Measurements from ENCODE around the gene MSI1.
"Not testable (repeated sequence)": the region's sequence is repeated elsewhere in the genome, so short reads cannot be mapped to it uniquely, and the experiment has no call there.

MSI1 gene

DNA sequence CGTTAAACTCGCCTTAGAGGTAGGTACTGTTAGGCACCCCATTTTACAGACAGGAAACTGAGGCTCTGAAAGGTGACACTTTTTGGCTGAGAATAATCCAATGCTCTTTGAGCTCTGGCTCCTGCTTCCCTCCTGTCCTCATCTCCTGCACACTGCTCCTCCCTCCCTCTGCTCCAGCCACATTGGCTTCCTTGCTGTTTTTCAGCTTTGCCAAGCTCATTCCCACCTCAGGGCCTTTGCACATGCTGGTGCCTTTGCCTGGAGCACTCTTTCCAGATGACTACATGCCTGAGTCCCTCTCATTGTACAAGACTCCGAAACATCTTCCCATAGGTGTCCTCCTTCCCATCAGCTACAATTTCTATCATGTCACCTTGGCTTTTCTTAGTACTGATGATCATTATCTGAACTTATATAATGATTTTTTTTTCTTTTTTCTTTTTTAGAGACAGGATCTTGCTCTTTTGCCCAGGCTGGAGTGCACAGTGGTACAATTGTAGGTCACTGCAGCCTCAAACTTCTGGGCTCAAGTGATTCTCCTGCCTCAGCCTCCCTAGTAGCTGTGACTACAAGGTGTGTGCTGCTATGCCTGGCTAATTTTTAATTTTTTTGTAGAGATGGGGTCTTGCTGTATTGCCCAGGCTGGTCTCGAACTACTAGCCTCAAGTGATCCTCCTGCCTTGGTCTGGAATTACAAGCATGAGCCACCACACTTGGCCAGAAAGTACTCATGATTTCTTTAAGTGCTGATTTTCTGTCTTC is 15.2 kb downstream of the MSI1 start:
- DNase-seq (ENCODE audit: low spot score): no peak

DNA sequence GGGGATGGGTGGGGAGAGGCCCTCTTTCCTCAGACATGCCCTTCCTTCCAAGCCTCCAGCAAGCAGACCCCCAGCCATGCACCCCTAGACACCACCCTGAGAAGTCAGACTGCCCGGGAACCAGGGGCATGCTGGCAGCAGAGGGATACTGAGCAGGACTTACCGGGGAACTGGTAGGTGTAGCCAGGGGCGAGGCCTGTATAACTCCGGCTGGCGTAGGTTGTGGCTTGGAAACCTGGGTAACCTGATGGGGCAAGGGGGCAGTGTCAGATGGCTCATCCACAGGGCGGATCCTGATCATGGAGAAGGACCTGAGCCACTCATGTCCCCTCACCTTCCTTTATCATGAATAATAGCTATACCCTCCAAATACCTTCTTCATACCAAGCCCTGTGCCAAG is 15.8 kb downstream of the MSI1 start:
- no peak for DNase-seq (ENCODE audit: low spot score)

DNA sequence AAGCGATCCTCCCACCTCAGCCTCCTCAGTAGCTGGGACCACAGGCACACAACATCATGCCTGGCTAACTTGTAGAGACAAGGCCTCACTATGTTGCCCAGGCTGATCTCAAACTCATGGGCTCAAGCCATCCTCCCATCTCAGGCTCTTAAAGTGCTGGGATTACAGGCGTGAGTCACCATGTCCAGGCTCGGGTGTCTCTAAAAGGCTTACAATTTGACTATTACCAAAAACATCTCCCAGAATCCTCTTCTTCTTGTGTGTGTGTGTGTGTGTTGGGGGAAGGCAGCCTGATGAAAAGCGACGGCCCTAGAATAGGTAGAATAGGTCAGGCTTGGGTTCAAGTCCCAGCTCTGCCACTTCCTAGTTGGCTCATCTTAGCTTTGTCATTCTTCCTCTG is 16.8 kb downstream of the MSI1 start:
- DNase-seq (ENCODE audit: low spot score): no peak

DNA sequence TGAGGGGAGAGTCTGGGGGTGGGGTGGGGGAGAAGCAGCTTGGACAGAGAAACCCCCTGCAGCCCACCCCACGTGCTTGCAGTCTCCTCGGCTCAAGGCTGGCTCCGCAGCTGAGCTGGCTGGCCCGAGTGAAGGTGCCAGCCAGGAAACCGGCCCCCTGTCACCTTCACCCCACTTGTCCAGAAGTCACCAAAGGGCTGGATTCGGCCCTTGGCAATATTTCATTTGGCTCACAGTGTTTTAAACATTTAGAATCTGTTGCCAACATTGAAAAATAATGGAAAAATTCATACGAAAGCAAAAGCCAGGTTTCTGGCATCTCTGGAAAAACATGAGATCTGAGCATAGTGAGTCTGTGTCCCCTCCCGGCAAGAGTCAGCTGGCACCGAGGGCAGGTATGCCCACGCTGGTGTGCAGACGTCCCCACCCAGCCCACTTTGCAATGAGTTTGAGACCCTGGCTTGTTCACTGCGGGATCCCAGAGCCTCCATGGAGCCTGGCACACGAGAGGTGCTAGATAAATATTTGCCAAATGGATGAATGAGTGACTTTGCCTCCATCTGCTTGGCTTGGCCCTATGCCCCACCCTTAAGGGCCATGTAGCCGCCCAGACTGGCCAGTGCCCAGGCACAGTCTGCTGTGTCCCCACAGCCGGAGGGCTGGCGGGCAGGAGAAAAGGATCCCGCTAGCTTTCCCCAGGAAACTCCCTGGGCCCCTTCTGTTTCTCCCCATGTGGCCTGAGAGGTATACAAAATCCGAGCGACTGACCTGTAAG is 18.2 kb downstream of the MSI1 start:
- DNase-seq (ENCODE audit: low spot score): no peak

DNA sequence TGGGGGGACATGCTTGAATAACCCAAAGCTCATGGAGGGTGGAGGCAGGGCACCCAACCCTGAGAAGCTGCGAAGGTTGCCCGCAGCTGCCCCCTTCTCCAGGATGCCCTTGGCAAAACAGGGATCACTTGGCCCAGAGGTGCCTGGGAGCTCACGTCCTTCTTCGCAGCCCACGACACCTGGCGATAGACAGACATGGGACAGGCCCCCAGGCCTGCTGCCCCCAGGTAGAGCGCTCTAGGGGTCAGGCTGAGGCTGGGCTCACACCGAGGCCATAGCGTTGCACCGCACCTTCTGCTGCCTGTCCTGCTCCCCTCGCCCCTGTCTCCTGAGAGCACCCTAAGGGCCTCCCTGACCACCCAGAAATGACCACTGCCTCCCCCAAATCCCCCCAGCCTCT is 21.2 kb downstream of the MSI1 start:
- DNase-seq (ENCODE audit: low spot score): no peak

DNA sequence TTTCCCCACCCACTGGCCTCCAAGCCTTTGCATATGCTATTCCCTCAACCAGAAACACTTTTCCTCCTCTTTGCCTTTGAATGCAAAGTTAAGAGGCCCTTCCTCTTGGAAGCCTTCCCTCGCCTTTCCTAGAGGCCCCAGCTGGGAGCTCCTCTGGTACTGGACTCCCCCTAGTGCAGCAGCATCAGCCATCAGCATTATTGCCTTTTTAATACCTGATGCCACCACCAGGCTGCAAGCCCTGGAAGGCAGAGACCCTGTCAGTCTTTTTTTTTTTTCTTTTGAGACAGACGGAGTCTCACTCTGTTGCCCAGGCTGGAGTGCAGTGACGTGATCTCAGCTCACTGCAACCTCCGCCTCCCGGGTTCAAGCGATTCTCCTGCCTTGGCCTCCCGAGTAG is 22.3 kb downstream of the MSI1 start:
- no peak for DNase-seq (ENCODE audit: low spot score)

DNA sequence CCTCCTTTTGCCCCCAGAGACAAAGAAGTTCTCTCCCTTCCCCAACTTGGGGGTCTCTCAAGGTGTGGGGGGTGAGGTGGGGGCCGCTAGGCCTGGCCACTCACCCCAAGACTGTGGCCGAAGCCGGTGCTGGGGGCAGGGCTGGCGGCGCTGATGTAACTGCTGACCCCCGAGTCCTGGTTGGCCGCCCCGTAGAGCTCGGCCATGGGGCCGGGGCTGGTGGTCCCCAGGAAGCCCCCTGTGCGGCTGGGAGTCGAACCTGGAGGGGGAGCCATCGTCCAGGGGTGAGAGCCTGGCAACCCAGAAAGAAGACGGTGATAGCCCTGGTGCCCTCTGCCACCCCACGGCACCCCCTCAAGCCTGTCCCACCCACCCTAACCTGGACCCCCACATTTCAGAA is 22.9 kb downstream of the MSI1 start:
- no peak for DNase-seq (ENCODE audit: low spot score)

DNA sequence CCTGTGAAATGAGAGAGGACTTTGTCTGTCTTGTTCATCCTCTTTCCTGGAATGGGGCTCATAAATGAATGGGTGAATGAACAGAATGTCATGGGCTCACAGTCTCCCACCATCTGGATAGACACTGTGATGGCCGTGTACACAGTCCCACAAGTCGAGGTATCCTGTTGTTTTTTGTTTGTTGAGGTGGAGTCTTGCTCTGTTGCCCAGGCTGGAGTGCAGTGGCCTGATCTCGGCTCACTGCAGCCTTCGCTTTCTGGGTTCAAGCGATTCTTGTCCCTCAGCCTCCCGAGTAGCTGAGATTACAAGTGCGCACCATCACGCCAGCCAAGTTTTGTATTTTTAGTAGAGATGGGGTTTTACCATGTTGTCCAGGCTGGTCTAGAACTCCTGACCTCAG is 25.3 kb downstream of the MSI1 start:
- no peak for DNase-seq (ENCODE audit: low spot score)

DNA sequence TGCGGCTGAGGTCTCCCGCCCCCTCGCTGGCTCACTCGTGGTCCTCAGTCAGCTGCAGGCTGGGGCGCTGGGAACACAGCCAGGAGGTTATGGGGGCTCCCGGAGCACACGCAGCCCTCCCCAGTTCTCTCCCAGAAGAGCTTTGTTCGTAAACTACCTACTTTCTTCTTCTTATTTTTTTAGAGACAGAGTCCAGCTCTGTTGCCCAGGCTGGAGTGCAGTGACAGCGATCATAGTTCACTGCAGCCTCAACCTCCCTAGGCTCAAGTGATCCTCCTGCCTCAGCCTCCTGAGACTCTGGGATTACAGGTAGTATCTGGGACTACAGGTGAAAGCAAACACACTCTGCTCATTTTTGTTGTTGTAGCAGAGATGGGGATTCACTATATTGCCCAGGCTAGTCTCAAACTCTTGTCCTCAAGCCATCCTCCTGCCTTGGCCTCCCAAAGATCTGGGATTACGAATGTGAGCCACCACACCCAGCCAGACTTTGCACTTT is 25.9 kb downstream of the MSI1 start:
- DNase-seq (ENCODE audit: low spot score): no peak

DNA sequence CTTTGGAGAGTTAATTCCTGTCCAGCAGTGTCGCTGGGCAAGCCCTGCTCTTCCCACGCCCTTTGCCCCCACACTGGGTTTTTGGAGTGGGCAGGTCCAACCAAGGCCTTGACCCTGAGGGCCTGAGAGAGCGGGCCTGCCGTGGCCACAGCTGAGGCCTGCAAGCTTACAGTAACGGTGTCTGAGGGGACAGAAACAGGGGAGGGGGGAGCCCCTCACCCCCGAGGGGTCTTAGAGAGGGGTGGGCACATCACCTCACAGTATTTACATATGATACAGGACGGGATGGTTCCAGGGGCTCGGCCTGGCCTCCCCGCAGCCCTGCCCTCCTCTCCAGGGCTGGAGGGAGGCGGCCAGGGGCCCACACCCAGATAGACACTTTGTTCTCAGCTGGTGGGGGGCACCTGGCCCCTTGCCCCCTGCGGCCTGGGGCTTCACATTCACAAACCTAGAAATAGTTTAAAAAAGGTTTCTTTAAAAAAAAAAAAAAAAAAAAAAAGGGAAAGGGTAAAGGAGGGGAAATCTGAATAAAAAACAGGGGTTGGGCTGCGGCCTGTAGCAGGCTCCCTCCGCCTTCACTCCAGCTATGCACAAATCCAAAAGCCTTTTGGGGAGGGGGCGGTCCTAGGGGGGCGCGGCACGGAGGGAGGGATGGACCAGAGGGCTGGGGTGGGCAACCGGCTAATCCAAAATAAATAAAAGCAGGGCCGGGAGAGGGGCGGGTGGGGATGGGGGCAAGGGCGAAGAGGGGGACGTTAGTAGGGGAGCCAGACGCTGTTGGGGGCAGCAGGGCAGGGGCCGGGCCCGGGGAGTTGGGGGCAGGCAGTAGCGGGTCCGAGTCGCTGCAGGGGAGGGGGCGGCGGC is 26.6 kb downstream of the MSI1 start:
- DNase-seq (ENCODE audit: low spot score): no peak

DNA sequence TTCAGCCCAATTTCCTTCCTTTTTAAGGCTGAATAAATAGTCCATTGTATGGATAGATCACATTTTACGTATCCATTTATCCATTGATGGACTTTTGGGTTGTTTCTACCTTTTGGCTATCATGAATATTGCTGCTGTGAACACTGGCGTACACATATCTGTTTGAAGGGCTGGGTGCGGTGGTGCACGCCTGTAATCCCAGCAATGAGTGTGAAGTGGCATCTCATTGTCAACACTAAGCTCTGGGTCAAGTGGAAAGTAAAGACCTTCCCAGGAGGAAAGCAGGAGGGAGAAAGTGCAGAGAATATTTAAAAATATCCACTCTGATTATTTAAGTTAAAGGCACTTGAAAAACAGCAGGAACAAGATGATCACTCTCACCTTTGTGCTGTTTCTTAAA is 29.7 kb downstream of the MSI1 start:
- DNase-seq (ENCODE audit: low spot score): no peak

DNA sequence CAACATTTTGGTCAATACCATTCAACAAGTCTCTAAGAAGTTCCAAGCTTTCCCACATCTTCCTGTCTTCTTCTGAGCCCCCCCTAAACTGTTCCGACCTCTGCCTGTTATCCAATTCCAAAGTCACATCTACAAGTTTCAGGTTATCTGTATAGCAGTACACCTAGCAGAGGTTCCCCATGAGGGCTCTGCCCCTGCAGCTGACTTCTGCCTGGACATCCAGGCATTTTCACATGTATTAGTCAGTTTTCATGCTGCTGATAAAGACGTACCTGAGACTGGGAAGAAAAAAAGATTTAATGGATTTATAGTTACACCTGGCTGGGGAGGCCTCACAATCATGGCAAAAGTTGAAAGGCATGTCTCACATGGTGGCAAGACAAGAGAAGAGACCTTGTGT is 31.2 kb downstream of the MSI1 start:
- DNase-seq (ENCODE audit: low spot score): no peak

DNA sequence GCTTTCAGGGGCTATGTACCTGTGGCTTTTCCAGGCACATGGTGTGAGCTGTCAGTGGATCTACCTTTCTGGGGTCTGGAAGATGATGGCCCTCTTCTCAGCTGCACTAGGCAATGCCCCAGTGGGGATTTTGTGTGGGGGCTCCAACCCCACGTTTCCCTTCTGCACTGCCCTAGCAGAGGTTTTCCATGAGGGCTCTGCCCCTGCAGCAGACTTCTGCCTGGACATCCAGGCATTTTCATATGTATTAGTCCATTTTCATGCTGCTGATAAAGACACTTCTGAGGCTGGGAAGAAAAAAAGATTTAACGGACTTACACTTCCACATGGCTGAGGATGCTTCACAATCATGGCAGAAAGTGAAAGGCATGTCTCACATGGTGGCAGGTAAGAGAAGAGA is 32.6 kb downstream of the MSI1 start:
- DNase-seq (ENCODE audit: low spot score): not testable (repeated sequence)

DNA sequence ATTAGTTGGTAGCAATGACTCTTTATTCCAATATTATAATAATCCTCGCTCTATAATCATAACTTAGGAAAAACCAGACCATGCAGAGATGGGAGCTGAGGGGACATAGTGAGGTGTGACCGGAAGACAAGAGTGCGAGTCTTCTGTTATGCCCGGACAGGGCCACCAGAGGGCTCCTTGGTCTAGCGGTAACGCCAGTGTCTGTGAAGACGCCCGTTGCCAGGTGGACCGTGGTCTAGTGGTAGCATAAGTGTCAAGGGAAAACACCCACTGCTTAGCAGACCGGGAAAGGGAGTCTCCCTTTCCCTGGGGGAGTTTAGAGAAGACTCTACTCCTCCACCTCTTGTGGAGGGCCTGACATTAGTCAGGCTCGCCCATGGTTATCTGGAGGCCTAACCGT is 33.5 kb downstream of the MSI1 start:
- not testable (repeated sequence) for DNase-seq (ENCODE audit: low spot score)

DNA sequence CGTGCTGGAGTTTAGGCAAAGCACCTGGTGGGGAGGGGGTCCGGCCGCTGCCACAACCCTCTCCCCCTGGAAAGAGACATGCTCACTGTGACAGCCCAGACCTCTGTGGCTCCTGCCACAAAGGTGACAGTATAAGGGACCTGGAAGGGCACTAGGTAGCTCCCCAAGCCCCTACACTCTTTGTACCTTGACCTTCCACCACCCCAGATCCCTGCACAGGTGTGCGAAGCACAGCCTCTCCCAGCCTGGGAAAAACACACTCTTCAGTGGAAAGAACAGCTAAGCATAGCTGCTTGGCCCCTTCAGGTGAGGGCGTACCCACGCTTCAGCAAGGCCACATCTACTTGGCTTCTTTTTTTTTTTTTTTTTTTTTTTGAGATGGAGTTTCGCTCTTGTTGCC is 36.4 kb downstream of the MSI1 start:
- no peak for DNase-seq (ENCODE audit: low spot score)

DNA sequence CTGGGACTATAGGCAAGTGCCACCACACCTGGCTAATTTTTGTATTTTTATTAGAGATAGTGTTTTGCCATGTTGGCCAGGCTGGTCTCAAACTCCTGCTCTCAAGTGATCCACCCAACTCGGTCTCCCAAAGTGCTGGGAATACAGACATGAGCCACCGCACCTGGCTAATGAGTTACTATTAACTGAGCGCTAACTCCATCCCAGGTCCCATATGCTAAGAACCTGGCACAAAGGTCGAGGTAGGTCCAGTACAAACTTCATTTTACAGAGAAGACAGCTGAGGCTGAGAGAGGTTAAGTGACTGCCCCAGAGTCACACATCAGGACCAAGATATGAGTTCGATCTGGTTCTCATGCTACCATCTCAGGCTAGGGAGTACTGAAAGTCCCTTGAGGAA is 36.9 kb downstream of the MSI1 start:
- no peak for DNase-seq (ENCODE audit: low spot score)

DNA sequence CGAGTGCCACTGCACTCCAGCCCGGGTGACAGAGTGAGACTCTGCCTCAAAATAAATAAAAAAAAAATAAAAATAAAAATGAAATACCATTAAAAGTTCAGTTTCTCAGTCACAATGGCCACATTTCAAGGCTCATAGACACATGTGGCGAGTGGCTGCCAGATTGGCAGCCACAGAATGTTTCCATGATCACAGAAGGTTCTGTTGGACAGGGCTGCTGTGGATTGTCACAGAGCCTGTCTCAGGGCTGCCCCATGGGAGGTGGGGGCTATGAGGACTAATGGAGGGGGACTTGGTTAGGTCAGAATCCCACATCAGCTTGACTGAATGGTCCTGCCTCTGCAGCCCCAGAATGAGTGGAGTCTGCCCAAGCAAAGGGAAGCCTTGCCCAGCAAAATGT is 37.6 kb downstream of the MSI1 start:
- DNase-seq (ENCODE audit: low spot score): no peak

DNA sequence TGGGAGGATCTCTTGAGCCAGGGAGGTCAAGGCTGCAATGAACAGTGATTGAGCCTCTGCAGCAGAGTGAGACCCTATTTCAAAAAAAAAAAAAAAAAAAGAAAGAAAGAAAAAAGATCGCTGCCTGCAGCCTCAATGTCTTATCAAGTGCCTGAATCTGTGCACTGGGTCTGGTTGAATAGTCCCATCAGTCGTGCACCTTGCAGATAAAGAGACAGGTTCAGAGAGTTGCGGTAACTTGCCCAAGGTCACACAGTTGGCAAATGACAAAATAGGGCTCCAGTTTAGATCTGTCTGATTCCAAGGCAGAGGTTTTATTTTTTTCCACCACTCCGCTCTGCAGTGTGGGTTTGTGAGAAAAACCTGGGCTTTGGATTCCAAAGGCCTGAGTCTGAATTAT is 40.7 kb downstream of the MSI1 start:
- DNase-seq (ENCODE audit: low spot score): no peak

DNA sequence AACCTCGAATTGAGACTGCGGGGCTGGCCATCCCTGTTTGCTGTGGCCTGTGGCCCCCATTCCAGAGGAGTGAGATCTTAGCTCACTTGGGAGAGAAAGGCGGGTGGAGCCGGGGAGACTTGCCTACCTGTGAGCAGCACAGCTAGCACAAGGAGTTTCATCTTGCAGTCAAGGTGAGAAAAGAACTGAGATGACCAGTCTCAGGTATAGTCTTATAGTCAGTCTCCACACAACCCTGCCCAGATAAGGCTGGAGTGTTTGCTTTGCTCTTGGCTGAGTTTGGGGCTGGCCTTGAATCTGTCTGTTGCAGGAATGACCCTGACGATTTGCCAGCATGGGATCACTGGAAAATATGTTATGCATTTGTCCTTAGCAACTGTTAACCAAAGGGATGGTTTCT is 41.4 kb downstream of the MSI1 start, which contains the start of gene PLA2G1B:
TSS of gene PLA2G1B (minus strand) at position 187 of the 400 bp plus-strand sequence. CDS start at position 161, 26 bp downstream.
- no peak for DNase-seq (ENCODE audit: low spot score)

DNA sequence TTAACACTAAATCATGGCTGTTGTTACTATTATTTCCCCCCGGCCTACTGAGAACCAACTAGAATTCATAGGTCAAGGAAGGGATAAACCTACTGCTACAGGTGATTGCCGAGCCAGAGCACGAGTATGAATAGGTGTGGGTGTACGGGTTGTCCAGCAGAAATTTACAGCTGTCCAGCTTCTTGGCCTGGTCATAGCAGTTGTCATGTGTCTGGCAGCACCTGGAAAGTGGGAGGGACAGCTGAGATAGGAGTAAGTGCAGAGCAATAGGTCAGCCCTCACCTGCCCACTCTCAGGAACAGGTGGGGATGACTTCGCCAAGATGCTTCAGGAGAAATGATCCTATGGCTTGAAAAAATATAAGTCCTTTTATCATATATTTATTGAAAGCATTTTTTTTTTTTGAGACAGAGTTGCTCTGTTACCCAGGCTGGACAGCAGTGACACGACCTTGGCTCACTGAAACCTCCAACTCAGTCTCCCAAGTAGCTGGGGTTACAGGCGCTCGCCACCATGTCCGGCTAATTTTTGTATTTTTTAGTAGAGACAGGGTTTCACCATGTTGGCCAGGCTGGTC is 44.0 kb downstream of the MSI1 start:
- no peak for DNase-seq (ENCODE audit: low spot score)

DNA sequence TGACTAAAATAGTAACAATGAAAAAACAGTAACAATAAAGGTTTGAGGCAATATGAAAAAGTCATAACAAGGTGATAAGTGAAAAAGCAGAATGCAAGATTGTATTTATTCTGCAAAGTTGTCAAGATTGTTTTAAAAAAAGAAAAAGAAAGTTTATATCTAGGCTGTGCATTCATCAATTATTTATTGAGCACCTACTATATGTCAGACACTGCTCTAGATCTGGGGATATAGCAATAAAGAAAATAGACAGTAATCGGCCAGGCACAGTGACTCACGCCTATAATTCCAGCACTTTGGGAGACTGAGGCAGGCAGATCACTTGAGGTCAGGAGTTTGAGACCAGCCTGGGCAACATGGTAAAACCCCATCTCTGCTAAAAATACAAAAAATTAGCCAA is 45.2 kb downstream of the MSI1 start:
- DNase-seq (ENCODE audit: low spot score): no peak

Measured in hepatic stellate cell (primary cell).